Neural progenitor cell (in vitro differentiated cells): ENCODE results near the gene LHCGR. TPM values are rescaled to one million over a fixed set of nuclear protein-coding genes. Genes with fewer than 3 reads are reported as not detected.

Source experiments
- DNase-seq: peaks from one replicate; pipeline ENCODE4 v3.0.0-alpha.2; 2016; ENCODE audit warnings: low spot score
- H2AFZ ChIP-seq: fragments of 200-600 bp; sonication (generic); replicated peaks from 2 replicates; pipeline ENCODE4 v1.6.1; 2016; ENCODE audit warnings: antibody characterized with exemption
- H3F3A ChIP-seq: fragments of 200-600 bp; sonication (generic); 2 replicates; pipeline ENCODE4 v1.6.1; 2016; ENCODE audit warnings: antibody characterized with exemption, low read depth
- H3K27ac ChIP-seq: fragments of 200-600 bp; sonication (generic); 2 replicates; pipeline ENCODE4 v1.5.1; 2016; ENCODE audit warnings: mild to moderate bottlenecking
- H3K27me3 ChIP-seq: fragments of 200-600 bp; sonication (generic); 2 replicates; pipeline ENCODE4 v1.6.1; 2016; ENCODE audit warnings: mild to moderate bottlenecking, moderate library complexity
- H3K36me3 ChIP-seq: fragments of 200-600 bp; sonication (generic); 2 replicates; pipeline ENCODE4 v1.5.1; 2016
- H3K4me1 ChIP-seq: fragments of 200-600 bp; sonication (generic); 2 replicates; pipeline ENCODE4 v1.6.1; 2016; ENCODE audit warnings: mixed run types
- H3K4me2 ChIP-seq: fragments of 200-600 bp; sonication (generic); 2 replicates; pipeline ENCODE4 v1.6.1; 2016
- H3K4me3 ChIP-seq: fragments of 200-600 bp; sonication (generic); 2 replicates; pipeline ENCODE4 v1.5.1; 2016
- H3K79me2 ChIP-seq: fragments of 200-600 bp; sonication (generic); 2 replicates; pipeline ENCODE4 v1.6.1; 2016; ENCODE audit warnings: low read depth
- H3K9ac ChIP-seq: fragments of 200-600 bp; sonication (generic); 2 replicates; pipeline ENCODE4 v1.6.1; 2016
- H3K9me3 ChIP-seq: fragments of 200-600 bp; sonication (generic); 2 replicates; pipeline ENCODE4 v1.5.1; 2016; ENCODE audit warnings: low read depth
- H4K20me1 ChIP-seq: fragments of 200-600 bp; sonication (generic); 2 replicates; pipeline ENCODE4 v1.6.1; 2016; ENCODE audit warnings: low read depth
- H3K27ac Mint-ChIP-seq: 3 replicates; pipeline ENCODE4 v1.8.0; 2021; ENCODE audit warnings: mixed read lengths
- H3K27me3 Mint-ChIP-seq: 2 replicates; pipeline ENCODE4 v1.8.0; 2022; ENCODE audit warnings: low read depth, mild to moderate bottlenecking, inconsistent platforms, moderate library complexity, mixed read lengths; ENCODE audit not compliant: insufficient read depth
- H3K36me3 Mint-ChIP-seq: 3 replicates; pipeline ENCODE4 v1.8.0; 2021; ENCODE audit warnings: mixed read lengths
- H3K4me1 Mint-ChIP-seq: 3 replicates; pipeline ENCODE4 v1.8.0; 2021; ENCODE audit warnings: mixed read lengths
- H3K4me3 Mint-ChIP-seq: 3 replicates; pipeline ENCODE4 v1.8.0; 2021; ENCODE audit warnings: mild to moderate bottlenecking, moderate library complexity, mixed read lengths
- H3K9me3 Mint-ChIP-seq: 3 replicates; pipeline ENCODE4 v1.8.0; 2020; ENCODE audit warnings: mixed read lengths
- CTCF ChIP-seq: fragments of 200-600 bp; sonication (generic); IDR thresholded peaks from 2 replicates; pipeline ENCODE4 v1.5.1; 2017; ENCODE audit warnings: antibody characterized with exemption, mild to moderate bottlenecking
- EZH2 ChIP-seq: fragments of 200-600 bp; sonication (generic); IDR thresholded peaks from 2 replicates; pipeline ENCODE4 v1.6.1; 2017; ENCODE audit warnings: antibody characterized with exemption, mild to moderate bottlenecking, moderate library complexity
- EZH2phosphoT487 ChIP-seq: fragments of 200-600 bp; sonication (generic); IDR thresholded peaks from 2 replicates; pipeline ENCODE4 v1.6.1; 2017; ENCODE audit warnings: antibody characterized with exemption
- total RNA-seq: library from RNA; depleted of rRNA; stranded (reverse); fragments of >200 nt; gene quantifications from 2 replicates; pipeline ENCODE4 v1.2.3, GENCODE V29; 2015; ENCODE audit warnings: low replicate concordance

LHCGR gene
- total RNA-seq, 1 donor from 2014 or later, result not detected

GRCh38 chr2:48696881-48697280, 58.6 kb downstream of the LHCGR start:
- H3K4me2 ChIP-seq, result no peak overlapping the region
- no peak overlapping the region for H3K9ac ChIP-seq
- no peaks in the 10 kb centered on the region for H3K9me3 ChIP-seq
- H3K79me2 ChIP-seq, result no peaks in the 10 kb centered on the region
- no peak overlapping the region for H3K4me3 ChIP-seq
- no peak overlapping the region for H3K27ac Mint-ChIP-seq
- peaks cover 51% of the 10 kb centered on the region for H3K4me1 ChIP-seq
- H3K4me1 Mint-ChIP-seq, result peaks cover 39% of the 10 kb centered on the region
- H3K27ac ChIP-seq, result no peak overlapping the region
- H2AFZ ChIP-seq, result no peak overlapping the region
- H3K27me3 ChIP-seq, result no peaks in the 10 kb centered on the region
- H3K9me3 Mint-ChIP-seq, result no peaks in the 10 kb centered on the region
- H3K36me3 ChIP-seq, result no peaks in the 10 kb centered on the region
- no peak for DNase-seq
- no peak overlapping the region for H3K4me3 Mint-ChIP-seq
- H3K36me3 Mint-ChIP-seq, result no peaks in the 10 kb centered on the region
- peaks cover 16% of the 10 kb centered on the region for H3F3A ChIP-seq
- TF ChIP-seq EZH2phosphoT487, result no peak
- no peak for TF ChIP-seq EZH2
- TF ChIP-seq CTCF, result no peak
- no peaks in the 10 kb centered on the region for H3K27me3 Mint-ChIP-seq
- H4K20me1 ChIP-seq, result no peaks in the 10 kb centered on the region

- Histone ChIP-seq H3K79me2 (no peaks in the 10 kb centered on the region), H4K20me1 (no peaks in the 10 kb centered on the region), H3K27me3 (no peaks in the 10 kb centered on the region), H3K4me3 (no peak overlapping the region), H3K4me1 (peaks cover 51% of the 10 kb centered on the region), H3K4me2 (no peak overlapping the region), H3K9me3 (no peaks in the 10 kb centered on the region), H3K9ac (no peak overlapping the region), H2AFZ (no peak overlapping the region), H3K27ac (no peak overlapping the region), H3F3A (peaks cover 21% of the 10 kb centered on the region), H3K36me3 (no peaks in the 10 kb centered on the region)
- Mint-ChIP-seq H3K27ac (no peak overlapping the region), H3K36me3 (no peaks in the 10 kb centered on the region), H3K4me3 (no peak overlapping the region), H3K9me3 (no peaks in the 10 kb centered on the region), H3K27me3 (no peaks in the 10 kb centered on the region), H3K4me1 (peaks cover 39% of the 10 kb centered on the region)
- DNase-seq, result no peak
- TF ChIP-seq CTCF (no peak), EZH2 (no peak), EZH2phosphoT487 (no peak)
Observed at GRCh38 chr2:48695991-48696390, 59.5 kb downstream of the LHCGR start.

- Histone ChIP-seq H3K4me2 (peak overlapping the region; percentile 15), H3F3A (peaks cover 22% of the 10 kb centered on the region), H4K20me1 (no peaks in the 10 kb centered on the region), H3K79me2 (no peaks in the 10 kb centered on the region), H3K27ac (no peak overlapping the region), H3K9me3 (no peaks in the 10 kb centered on the region), H3K36me3 (no peaks in the 10 kb centered on the region), H3K4me3 (no peak overlapping the region), H3K4me1 (peaks cover 40% of the 10 kb centered on the region), H2AFZ (no peak overlapping the region), H3K9ac (no peak overlapping the region), H3K27me3 (no peaks in the 10 kb centered on the region)
- no peak overlapping the region for H3K4me3 Mint-ChIP-seq
- DNase-seq, result peak; percentile 16
- H3K36me3 Mint-ChIP-seq, result no peaks in the 10 kb centered on the region
- no peaks in the 10 kb centered on the region for H3K9me3 Mint-ChIP-seq
- no peak overlapping the region for H3K27ac Mint-ChIP-seq
- TF ChIP-seq EZH2 (no peak), EZH2phosphoT487 (no peak), CTCF (no peak)
- H3K4me1 Mint-ChIP-seq, result peaks cover 39% of the 10 kb centered on the region
- H3K27me3 Mint-ChIP-seq, result no peaks in the 10 kb centered on the region
Observed at GRCh38 chr2:48694149-48694548, 61.4 kb downstream of the LHCGR start.
